ACHN (cell line): Measurements from ENCODE around the gene ZNF891.

Experiments used
- DNase-seq: peaks from one replicate; pipeline ENCODE4 v3.0.0-alpha.2; 2015
- in situ Hi-C: cut with HindIII; loops from 2 replicates; pipeline ENCODE4 v1.10.0; 2017; ENCODE audit warnings: low sequenced_read_pairs, low pct_ligation_motif_present, low pct_unique_long_range_greater_than_20kb

The ZNF891 gene

DNA sequence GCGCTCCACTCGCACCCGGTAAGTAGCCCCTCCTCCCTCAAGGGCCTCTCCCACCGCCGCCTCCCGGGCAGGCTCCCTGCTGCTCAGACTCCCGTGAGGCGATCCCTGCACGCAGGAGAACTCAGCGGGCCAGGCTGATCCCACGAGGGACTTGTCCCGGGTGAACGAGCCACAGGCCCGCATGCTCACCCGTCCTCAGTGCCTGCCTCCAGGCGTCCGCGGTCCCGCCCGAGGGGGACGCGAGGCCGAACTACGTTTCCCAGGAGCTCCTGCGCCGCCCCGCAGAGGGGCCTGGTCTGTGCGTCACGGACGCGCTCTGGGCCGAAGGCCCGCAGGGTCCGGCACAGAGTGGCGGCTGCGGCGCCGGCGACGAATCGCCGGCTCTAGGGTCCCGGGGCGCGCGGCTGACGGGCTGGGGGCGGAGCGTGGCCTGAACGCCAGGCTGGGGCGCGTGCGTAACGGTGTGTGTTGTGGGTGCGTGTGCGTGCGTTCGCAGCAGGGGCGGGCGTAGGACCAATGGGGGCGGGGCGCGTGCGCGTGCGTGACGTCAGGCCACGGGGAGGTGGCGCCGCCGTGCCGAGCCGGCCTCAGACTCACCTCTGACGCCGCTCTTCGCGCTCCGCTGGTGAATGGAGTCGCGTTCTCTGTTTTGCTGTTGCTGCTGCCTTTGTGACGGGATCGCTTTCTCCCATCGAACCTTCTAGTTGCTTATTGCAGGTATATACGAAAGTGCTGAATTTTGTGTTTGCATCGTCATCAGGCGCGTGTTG, at the start of gene ZNF891, which contains the start of gene ZNF10:
ZNF891 (minus strand) TSS at position 237 of the 770 bp plus-strand sequence. CDS start 8,356 bp downstream, outside the sequence.
ZNF10 (plus strand) TSS at position 590 of the 770 bp plus-strand sequence. CDS start 13,866 bp downstream, outside the sequence.
- in situ Hi-C loops = no loop called here

GRCh38 chr12:133174901-133175300, 44.8 kb upstream of the ZNF891 start:
- in situ Hi-C loops = no loop called here
- no peak for DNase-seq

More for the DNA sequence above, at the start of gene ZNF891, which contains the start of gene ZNF10:
- DNase-seq = peak; percentile 97

DNA sequence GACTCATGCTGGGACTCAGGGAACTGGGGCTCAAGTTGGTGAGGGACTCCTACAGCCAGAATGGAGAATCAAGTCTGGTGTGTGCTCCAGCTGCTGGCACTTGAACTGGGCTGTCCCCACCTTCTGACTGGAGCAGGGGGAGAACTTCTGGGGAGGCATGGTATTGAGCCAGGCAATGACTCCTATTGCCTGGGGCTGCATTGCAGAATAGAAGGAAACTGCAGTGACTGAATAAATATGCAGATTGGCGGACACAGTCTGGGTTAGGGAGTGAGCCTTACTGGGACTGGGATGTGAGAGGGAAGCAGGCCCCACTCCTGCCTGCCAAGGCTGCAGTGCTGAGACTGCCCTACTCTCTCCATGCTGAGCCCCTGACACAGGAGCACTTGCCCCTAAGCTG, 42.4 kb upstream of the ZNF891 start:
- in situ Hi-C loops = no loop called here
- DNase-seq = no peak

- DNase-seq = no peak
- in situ Hi-C loops = no loop called here
Measured at GRCh38 chr12:133165776-133166175, 35.7 kb upstream of the ZNF891 start.

GRCh38 chr12:133156125-133156690, 26.1 kb upstream of the ZNF891 start:
- in situ Hi-C loops = no loop called here
- peak; percentile 8 for DNase-seq

GRCh38 chr12:133145981-133146380, 15.9 kb upstream of the ZNF891 start:
- in situ Hi-C loops = no loop called here
- no peak for DNase-seq

GRCh38 chr12:133135747-133136146, 5.7 kb upstream of the ZNF891 start:
- no peak for DNase-seq
- in situ Hi-C loops = no loop called here

- in situ Hi-C loops = no loop called here
- no peak for DNase-seq
Measured at GRCh38 chr12:133130808-133131128, 694 bp upstream of the ZNF891 start.

DNA sequence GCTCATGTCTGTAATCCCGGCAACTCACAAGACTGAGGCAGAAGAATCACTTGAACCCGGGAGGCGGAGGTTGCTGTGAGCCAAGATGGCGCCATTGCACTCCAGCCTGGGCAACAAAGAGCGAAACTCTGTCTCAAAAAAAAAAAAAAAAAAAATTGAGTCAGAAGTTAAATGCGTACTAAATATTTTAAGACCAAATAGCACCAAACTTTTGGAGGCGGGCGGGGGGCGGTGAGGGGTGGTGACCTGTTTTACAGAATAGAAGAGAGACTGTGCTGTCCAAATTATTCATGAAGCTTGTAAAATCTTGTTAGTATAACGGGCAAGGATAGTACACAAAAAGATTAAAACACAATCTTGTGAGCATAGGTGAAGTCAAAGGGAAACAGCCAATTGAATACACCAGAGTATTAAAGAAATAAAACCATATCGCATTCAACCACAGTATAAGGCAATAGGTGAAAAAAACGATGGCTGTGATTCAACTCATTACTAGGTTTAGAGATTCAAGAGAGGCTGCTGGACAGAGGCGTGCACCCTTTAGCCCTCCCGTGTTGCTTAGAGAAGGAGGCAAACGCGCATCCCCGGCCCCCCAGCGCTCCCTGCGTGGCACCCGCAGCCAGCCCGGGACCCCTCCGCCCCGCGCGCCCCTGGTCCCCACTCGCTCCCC, 571 bp downstream of the ZNF891 start:
- in situ Hi-C loops = no loop called here
- peak; percentile 71 for DNase-seq

DNA sequence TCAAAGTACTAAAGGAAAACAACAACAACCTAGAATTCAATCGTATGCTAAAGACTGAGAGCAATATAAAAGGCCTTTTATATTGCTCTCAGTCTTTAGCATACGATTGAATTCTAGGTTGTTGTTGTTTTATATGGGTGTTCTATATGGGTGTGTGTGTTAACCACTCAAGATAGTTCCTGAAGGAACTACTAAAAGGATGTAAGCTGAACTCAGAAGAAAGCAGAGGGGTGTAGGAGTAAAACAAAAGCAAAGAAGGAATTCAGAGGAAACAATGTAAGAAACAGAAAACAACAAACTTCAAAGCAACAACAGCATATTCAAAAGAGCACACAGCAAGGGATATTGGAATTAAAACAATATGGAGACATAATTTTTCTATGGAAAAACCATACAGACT, 5.4 kb downstream of the ZNF891 start:
- in situ Hi-C loops = no loop called here
- no peak for DNase-seq

DNA sequence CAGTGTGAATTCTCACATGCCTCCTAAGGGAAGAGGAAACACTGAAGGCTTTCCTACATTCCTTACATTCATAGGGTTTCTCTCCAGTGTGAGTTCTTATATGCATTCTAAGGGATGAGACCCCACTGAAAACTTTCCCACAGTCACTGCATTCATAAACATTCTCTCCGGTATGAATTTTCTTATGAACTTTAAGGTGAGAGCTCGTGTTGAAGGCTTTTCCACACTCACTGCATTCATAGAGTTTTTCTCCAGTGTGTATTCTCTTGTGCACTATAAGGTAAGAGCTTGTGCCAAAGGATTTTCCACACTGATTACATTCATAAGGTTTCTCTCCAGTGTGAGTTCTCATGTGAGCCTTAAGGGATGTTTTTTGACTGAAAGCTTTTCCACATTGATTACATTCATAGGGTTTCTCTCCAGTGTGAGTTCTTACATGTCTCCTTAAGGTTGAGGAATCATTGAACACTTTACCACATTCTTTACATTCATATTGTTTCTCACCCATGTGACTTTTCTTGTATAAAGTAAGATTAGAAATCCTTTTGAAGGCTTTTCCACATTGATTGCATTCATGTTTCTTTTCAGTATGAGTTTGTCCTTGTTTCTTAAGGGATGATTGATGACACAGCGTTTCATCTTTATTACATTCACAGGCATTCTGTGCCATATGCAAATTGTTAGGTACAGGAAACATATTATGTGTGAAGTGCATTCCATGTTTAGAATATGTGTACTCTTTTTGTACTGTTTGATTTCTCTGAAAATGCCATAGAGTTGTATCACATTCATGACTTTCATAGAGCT, 9.5 kb downstream of the ZNF891 start:
- peak; percentile 19 for DNase-seq
- in situ Hi-C loops = no loop called here

DNA sequence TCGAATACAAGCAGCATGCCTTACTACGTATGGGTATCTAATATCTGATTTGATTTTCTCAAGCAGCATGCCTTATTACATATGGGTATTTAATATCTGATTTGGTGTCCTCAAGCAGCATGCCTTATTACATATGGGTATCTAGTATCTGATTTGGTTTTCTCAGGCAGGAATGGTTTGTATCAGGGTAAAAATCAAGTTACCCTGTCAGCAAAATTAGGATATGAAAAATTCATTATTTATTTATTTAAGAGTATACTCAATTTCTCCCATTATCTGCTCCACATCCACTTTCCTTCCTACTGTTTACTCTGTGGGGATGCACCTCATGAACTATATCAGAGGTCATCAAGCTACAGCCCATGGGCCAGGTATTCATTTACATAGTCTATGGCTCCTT, 21.9 kb downstream of the ZNF891 start:
- in situ Hi-C loops = no loop called here
- DNase-seq = no peak

- in situ Hi-C loops = no loop called here
- no peak for DNase-seq
Measured at GRCh38 chr12:133107121-133107520, 23.0 kb downstream of the ZNF891 start.

- DNase-seq = peak; percentile 37
- in situ Hi-C loops = no loop called here
Measured at GRCh38 chr12:133106253-133106652, 23.8 kb downstream of the ZNF891 start.

DNA sequence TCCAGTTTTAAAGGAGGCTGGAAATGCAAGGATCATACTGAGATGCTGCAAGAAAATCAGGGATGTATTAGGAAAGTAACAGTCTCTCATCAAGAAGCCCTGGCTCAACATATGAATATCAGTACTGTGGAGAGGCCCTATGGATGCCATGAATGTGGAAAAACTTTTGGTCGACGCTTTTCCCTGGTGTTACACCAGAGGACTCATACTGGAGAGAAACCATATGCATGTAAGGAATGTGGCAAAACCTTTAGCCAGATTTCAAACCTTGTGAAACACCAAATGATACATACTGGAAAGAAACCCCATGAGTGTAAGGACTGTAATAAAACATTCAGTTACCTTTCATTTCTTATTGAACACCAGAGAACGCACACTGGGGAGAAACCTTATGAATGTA, 24.5 kb downstream of the ZNF891 start:
- in situ Hi-C loops = no loop called here
- peak; percentile 18 for DNase-seq

DNA sequence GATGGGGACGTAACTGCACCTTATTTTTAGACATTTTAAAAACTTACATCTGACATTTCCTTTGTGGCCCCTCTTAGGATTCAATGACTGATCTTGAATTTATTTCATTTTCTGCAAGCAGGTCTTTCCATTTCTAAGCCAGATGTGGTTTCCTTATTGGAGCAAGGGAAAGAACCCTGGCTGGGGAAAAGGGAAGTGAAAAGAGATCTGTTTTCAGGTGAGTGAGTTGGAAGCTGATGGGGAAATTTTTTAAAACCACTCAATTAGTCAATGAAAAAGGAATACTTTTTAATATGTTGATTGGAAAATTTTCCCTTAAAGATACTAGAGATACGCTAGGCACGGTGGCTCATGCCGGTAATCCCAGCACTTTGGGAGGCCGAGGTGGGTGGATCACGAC, 46.7 kb downstream of the ZNF891 start:
- no peak for DNase-seq
- in situ Hi-C loops = no loop called here

DNA sequence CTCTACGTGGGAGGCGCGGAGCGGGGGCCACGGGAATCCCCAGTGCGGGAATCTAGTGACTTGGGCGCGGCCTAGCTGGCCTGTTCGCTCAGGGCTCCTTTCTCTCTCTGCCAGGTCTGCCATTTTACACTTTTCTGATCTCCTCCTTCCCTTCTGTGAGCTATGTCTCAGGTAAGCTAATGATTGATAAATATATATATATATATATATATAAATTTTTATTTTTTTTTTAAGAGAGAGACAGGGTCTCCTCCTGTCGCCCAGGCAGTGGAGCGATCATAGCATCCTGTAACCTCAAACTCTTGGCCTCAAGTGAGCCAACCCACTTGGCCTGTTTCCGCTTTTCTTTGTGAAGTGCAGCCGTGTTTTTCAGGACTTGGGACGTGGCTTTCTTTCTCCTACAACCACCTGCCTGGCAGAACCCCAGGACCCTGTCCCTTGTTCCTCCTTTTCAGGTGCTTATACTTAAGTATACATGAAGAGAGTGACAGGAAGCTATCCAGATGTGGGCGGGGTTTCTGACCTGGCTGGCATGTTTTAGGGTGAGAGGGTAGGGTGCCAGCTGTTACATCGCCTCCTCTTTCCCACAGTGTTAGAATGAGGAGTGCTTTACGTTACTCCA, 48.8 kb downstream of the ZNF891 start:
- in situ Hi-C loops = no loop called here
- no peak for DNase-seq

DNA sequence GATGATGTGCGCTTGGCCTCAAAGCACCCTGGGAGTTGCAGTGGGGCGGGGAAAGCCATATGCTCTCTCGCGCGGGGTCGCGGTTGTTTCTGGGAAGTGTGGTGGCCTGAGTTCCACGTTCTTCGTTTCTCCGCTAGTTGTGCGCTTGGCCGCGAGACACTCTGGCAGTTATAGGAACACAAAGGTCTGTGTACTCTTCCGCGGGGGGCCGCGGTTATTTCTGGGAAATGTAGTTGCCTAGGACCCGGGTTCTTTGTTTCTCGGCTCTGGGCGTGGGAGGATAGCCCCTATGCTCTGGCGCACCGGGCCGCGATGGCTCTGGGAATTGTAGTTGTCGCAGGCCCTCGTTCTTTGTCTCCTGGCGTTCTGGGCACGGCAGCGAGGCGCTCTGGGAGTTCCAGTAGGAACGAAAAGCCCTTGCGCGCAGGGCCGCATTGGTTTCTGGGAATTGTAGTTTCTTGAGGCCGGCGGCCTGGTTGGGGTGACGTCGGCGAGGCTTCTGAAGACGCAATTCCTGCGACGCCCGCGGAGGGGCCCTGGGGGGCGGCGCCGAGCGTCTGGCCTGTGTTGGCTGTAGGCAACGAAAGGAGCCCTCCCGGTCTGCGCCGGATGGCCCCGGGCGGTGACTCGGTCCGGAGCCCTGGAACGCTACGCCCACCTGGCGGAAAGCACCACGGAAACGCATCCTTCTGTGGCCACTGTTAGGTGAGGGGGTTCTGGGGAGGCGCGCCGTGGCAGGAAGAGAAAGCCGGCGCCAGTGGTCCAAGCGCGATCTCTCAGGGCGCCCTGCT, 49.5 kb downstream of the ZNF891 start, which contains the start of gene ZNF140:
ZNF140 (plus strand) TSS at position 556 of the 791 bp plus-strand sequence. CDS start 398 bp downstream, outside the sequence.
- in situ Hi-C loops = no loop called here
- DNase-seq = peak; percentile 99
